ENCODE results near the gene CLMN. TPM values are rescaled to one million over a fixed set of nuclear protein-coding genes. Genes with fewer than 3 reads are reported as not detected.
A peak's percentile ranks its signal among the peaks of the same experiment; 100 is the strongest.

CLMN gene
- total RNA-seq, 1 donor from 2014 or later: 19.6 TPM

- no peaks in the 10 kb centered on the region for H3K27me3 ChIP-seq
- intact Hi-C loops (cut with DNase I): no loop called here
- peaks cover 7% of the 10 kb centered on the region for H3K4me1 ChIP-seq
- no peak overlapping the region for H3K27ac ChIP-seq
- no peak for DNase-seq (ENCODE audit: extremely low spot score in 2 of 2)
- no peak overlapping the region for H3K4me3 ChIP-seq
- TF ChIP-seq POLR2A (IDR thresholded peaks at IDR 0.05) (no peak), CTCF (IDR thresholded peaks at IDR 0.05) (no peak), POLR2AphosphoS5 (IDR thresholded peaks at IDR 0.05; ENCODE audit: insufficient read depth in 1 of 2, low read depth in 1 of 2) (no peak)
- H3K9me3 ChIP-seq: no peaks in the 10 kb centered on the region
- no peaks in the 10 kb centered on the region for H3K36me3 ChIP-seq
Observed at GRCh38 chr14:95273001-95273978, 46.4 kb downstream of the CLMN start.

GRCh38 chr14:95272057-95272456 is 47.7 kb downstream of the CLMN start:
- H3K9me3 ChIP-seq: no peaks in the 10 kb centered on the region
- no peaks in the 10 kb centered on the region for H3K36me3 ChIP-seq
- no peaks in the 10 kb centered on the region for H3K27me3 ChIP-seq
- no peak overlapping the region for H3K27ac ChIP-seq
- H3K4me3 ChIP-seq: no peak overlapping the region
- peaks cover 7% of the 10 kb centered on the region for H3K4me1 ChIP-seq
- TF ChIP-seq POLR2A (IDR thresholded peaks at IDR 0.05): no peak
- TF ChIP-seq POLR2AphosphoS5 (IDR thresholded peaks at IDR 0.05; ENCODE audit: insufficient read depth in 1 of 2, low read depth in 1 of 2): no peak
- no peak for TF ChIP-seq CTCF (IDR thresholded peaks at IDR 0.05)
- intact Hi-C loops (cut with DNase I): no loop called here
- DNase-seq (ENCODE audit: extremely low spot score in 2 of 2): no peak

GRCh38 chr14:95270203-95270602 is 49.5 kb downstream of the CLMN start:
- DNase-seq (ENCODE audit: extremely low spot score in 2 of 2): no peak
- Histone ChIP-seq H3K27me3 (no peaks in the 10 kb centered on the region), H3K36me3 (no peaks in the 10 kb centered on the region), H3K9me3 (no peaks in the 10 kb centered on the region), H3K4me3 (no peak overlapping the region), H3K27ac (no peak overlapping the region), H3K4me1 (peaks cover 16% of the 10 kb centered on the region)
- intact Hi-C loops (cut with DNase I): no loop called here
- TF ChIP-seq POLR2A (IDR thresholded peaks at IDR 0.05) (no peak), POLR2AphosphoS5 (IDR thresholded peaks at IDR 0.05; ENCODE audit: insufficient read depth in 1 of 2, low read depth in 1 of 2) (no peak), CTCF (IDR thresholded peaks at IDR 0.05) (no peak)

- Histone ChIP-seq H3K36me3 (no peaks in the 10 kb centered on the region), H3K27ac (no peak overlapping the region), H3K4me3 (no peak overlapping the region), H3K9me3 (no peaks in the 10 kb centered on the region), H3K27me3 (no peaks in the 10 kb centered on the region), H3K4me1 (peaks cover 23% of the 10 kb centered on the region)
- DNase-seq (ENCODE audit: extremely low spot score in 2 of 2): peak in 1 of 2 donors; percentile 81
- intact Hi-C loops (cut with DNase I): no loop called here
- no peak for TF ChIP-seq CTCF (IDR thresholded peaks at IDR 0.05)
- TF ChIP-seq POLR2AphosphoS5 (IDR thresholded peaks at IDR 0.05; ENCODE audit: insufficient read depth in 1 of 2, low read depth in 1 of 2): no peak
- no peak for TF ChIP-seq POLR2A (IDR thresholded peaks at IDR 0.05)
Observed at GRCh38 chr14:95269493-95269892, 50.2 kb downstream of the CLMN start.

GRCh38 chr14:95268350-95268749 is 51.4 kb downstream of the CLMN start:
- H3K27ac ChIP-seq: no peak overlapping the region
- H3K36me3 ChIP-seq: no peaks in the 10 kb centered on the region
- H3K27me3 ChIP-seq: no peaks in the 10 kb centered on the region
- no peak overlapping the region for H3K4me3 ChIP-seq
- intact Hi-C loops (cut with DNase I): no loop called here
- DNase-seq (ENCODE audit: extremely low spot score in 2 of 2): no peak
- no peaks in the 10 kb centered on the region for H3K9me3 ChIP-seq
- TF ChIP-seq POLR2AphosphoS5 (IDR thresholded peaks at IDR 0.05; ENCODE audit: insufficient read depth in 1 of 2, low read depth in 1 of 2) (no peak), POLR2A (IDR thresholded peaks at IDR 0.05) (no peak), CTCF (IDR thresholded peaks at IDR 0.05) (no peak)
- H3K4me1 ChIP-seq: peaks cover 22% of the 10 kb centered on the region

Measured in vagina (tissue), 2 donors.